NCI-H446 (cell line): ENCODE measurements around the gene B9D1.

ENCODE experiments used
- DNase-seq, 2 experiments: peaks; one replicate each; lab custom pipeline; 2025; lab: John Stamatoyannopoulos, UW

B9D1 gene

GRCh38 chr17:19388791-19389785 lies 26.6 kb upstream of the B9D1 start:
- DNase-seq, result peak in 1 of 2 experiments; percentile 51

GRCh38 chr17:19387921-19388521 lies 25.5 kb upstream of the B9D1 start:
- DNase-seq, result peak; percentile 92

GRCh38 chr17:19386974-19387920 lies 24.7 kb upstream of the B9D1 start, which contains the start of gene MFAP4:
MFAP4 (minus strand) TSS chr17:19387190; CDS start chr17:19387155, 35 bp downstream.
- DNase-seq, result peak; percentile 95 to 97

- DNase-seq, result peak in 1 of 2 experiments; percentile 32
These were observed 23.8 kb upstream of the B9D1 start for GRCh38 chr17:19386051-19386929.

GRCh38 chr17:19385521-19385983 lies 23.0 kb upstream of the B9D1 start:
- no peak for DNase-seq

- peak; percentile 60 to 94 for DNase-seq
These were observed 22.3 kb upstream of the B9D1 start for GRCh38 chr17:19384723-19385391.

- DNase-seq, result peak in 1 of 2 experiments; percentile 31
These were observed 21.4 kb upstream of the B9D1 start for GRCh38 chr17:19383681-19384470.

- no peak for DNase-seq
These were observed 20.3 kb upstream of the B9D1 start for GRCh38 chr17:19382531-19383444.

- DNase-seq, result no peak
These were observed 19.4 kb upstream of the B9D1 start for GRCh38 chr17:19381741-19382444.

GRCh38 chr17:19381361-19381740 lies 18.8 kb upstream of the B9D1 start:
- no peak for DNase-seq

GRCh38 chr17:19380481-19381301 lies 18.2 kb upstream of the B9D1 start:
- DNase-seq, result no peak

GRCh38 chr17:19379361-19380065 lies 17.0 kb upstream of the B9D1 start:
- no peak for DNase-seq

GRCh38 chr17:19378416-19379360 lies 16.2 kb upstream of the B9D1 start, which contains the start of gene MAPK7:
MAPK7 (plus strand) TSS chr17:19378498; CDS start chr17:19378901, 403 bp downstream.
- DNase-seq, result peak in 1 of 2 experiments; percentile 65

GRCh38 chr17:19377602-19378415 lies 15.3 kb upstream of the B9D1 start:
- DNase-seq, result peak; percentile 93 to 98
